H7 (cell line): ENCODE results near the gene PON3. TPM values are rescaled to one million over a fixed set of nuclear protein-coding genes. Genes with fewer than 3 reads are reported as not detected.
A peak's percentile ranks its signal among the peaks of the same experiment; 100 is the strongest.

Experiments used
- DNase-seq: peaks from one replicate; pipeline ENCODE4 v3.0.0; 2012
- H3K27me3 ChIP-seq: 2 replicates; pipeline ENCODE4 v1.6.0; 2011; ENCODE audit warnings: mild to moderate bottlenecking, low read length; ENCODE audit not compliant: control insufficient read depth, insufficient read depth
- H3K36me3 ChIP-seq: replicated peaks from 2 replicates; pipeline ENCODE4 v1.5.1; 2011; ENCODE audit warnings: low read length; ENCODE audit not compliant: control insufficient read depth, insufficient read depth
- H3K4me3 ChIP-seq: 2 replicates; pipeline ENCODE4 v1.5.1; 2011; ENCODE audit warnings: low read depth, mild to moderate bottlenecking, control low read depth, low read length, moderate library complexity; ENCODE audit not compliant: insufficient read depth
- total RNA-seq: library from RNA; depleted of rRNA; stranded (reverse); fragments of >200 nt; shearing (Covaris generic); gene quantifications from 2 replicates; pipeline ENCODE4 v1.2.3, GENCODE V29; 2014

PON3 gene
- total RNA-seq, 1 experiment from 2014 or later, result not detected

DNA sequence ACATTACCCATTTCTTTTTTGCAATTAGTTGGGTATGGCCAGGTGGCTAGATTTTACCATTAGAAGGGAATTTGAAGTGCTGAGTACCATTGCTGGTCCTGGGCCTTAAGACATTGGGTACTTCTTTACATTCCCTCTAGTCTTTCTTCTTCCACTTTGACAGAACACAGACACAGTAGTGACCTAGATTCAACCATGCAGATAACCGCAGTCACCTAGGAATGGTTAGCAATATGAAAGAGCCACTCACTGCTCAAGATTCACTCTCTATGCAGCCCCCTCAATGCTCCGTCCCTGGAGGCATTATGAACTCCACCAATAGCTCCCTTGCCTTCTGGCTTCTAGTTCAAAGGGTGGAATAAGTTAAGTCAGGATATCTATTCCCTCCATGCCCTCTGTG, 55.7 kb downstream of the PON3 start:
- Histone ChIP-seq H3K27me3 (no peaks in the 10 kb centered on the region), H3K36me3 (no peaks in the 10 kb centered on the region), H3K4me3 (no peak overlapping the region)
- no peak for DNase-seq

DNA sequence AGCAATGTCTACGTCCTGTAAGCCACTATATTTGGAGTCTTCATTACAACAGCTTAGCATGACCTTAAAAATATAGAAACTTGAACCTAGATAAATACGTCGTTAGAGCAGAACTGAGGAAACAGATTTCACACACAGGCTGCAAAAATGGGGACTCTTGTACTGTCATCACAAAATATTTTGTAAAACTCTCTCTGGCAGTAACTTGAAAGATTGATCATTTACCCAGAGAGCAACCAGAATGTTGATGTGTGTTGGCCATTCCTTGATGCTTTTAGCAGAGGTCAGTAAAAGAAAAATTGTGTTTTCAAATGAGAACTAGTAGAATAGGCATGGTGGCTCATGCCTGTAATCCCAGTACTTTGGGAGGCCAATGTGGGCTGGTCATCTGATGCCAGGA, 57.3 kb downstream of the PON3 start:
- H3K27me3 ChIP-seq, result no peaks in the 10 kb centered on the region
- H3K36me3 ChIP-seq, result no peaks in the 10 kb centered on the region
- no peak for DNase-seq
- H3K4me3 ChIP-seq, result no peak overlapping the region

DNA sequence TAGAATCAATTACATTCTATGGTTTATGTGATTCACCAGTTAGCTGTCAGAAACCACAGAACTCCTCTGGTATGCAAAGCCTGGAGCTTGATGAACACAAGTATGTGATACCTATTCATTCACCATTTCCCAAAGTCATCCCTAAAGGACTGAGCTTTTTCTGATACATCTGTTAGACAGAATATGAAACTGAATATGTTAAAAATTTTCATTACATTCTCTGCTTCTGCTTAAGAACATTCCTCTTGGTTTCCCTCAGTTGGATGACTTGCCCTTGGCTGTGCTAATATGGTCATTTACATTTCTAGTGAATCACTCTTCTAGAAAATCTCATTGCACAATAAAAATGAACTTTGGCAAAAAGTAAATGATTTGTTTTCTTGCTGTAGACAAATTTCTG, 61.1 kb downstream of the PON3 start:
- Histone ChIP-seq H3K36me3 (no peaks in the 10 kb centered on the region), H3K27me3 (no peaks in the 10 kb centered on the region), H3K4me3 (no peak overlapping the region)
- no peak for DNase-seq

DNA sequence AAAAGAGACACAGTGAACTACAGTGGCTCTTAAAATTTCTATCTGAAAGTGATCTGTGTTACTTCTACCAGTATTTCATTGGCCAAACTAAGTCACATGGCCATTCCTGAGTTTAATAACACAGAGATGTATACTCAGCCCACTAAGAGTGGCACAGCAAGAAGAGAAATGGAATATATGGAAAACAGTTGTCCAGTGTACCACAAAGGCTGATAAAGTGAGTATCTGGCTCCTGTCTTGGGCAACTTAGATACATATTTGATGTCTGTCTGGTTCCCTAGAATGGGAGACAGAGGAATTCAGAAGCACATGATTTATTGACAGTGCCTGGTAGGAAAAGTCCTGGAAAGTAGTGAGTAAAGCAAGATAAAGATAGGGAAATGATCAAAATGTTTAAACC, 61.7 kb downstream of the PON3 start:
- no peaks in the 10 kb centered on the region for H3K27me3 ChIP-seq
- H3K36me3 ChIP-seq, result no peaks in the 10 kb centered on the region
- no peak for DNase-seq
- H3K4me3 ChIP-seq, result no peak overlapping the region

DNA sequence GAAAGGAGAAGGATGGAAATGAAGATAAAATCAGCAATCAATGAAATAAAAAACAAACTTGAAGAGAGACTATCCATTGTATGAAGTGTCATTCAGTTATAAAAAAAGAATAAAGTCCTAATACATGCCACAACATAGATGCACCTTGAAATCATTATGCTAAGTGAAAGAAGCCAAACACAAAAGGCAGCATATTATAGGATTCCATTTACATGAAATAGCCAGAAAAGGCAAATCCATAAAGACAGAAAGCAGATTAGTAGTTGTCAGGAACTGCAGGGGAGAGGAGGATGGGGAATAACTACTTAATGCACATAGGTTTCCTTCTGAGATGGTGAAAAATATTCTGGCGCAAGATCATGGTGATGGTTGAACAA, 65.2 kb downstream of the PON3 start:
- no peaks in the 10 kb centered on the region for H3K27me3 ChIP-seq
- no peak for DNase-seq
- no peaks in the 10 kb centered on the region for H3K36me3 ChIP-seq
- H3K4me3 ChIP-seq, result no peak overlapping the region

DNA sequence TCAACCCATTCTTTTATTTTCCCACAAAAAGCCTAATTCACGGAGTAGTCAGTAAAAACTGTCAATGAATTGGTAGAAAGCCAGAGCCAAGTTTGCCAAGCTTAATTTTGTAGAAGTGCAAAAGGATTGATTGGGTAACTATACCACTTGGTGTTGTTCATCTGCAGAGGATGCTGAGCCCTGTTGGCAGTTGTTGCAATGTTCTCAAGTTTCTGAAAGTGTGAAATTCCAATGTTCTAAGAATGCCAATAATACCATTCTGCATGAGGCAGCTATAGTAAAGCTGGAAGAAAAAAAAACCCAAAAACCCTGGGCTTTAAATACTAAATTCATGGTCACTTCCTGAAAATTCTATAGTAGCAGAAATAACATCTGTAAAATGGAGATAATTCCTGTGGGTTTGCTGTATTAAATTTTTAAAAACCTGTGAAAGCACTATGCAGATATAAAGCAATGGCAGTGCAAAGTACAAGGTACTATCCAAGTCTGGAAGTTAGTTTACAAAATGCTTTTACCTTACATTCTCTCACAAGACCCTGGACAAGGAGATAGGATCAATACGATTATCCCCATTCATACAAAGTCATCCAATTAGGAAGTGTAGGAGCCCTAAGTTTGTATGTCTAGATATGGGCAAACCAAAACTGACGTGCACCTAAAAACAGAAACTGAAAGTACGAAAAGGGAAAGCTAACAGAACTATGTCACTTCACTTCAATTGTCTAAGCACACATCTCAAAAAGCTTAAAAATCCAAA, 65.8 kb downstream of the PON3 start:
- H3K36me3 ChIP-seq, result no peaks in the 10 kb centered on the region
- H3K27me3 ChIP-seq, result no peaks in the 10 kb centered on the region
- no peak overlapping the region for H3K4me3 ChIP-seq
- no peak for DNase-seq

DNA sequence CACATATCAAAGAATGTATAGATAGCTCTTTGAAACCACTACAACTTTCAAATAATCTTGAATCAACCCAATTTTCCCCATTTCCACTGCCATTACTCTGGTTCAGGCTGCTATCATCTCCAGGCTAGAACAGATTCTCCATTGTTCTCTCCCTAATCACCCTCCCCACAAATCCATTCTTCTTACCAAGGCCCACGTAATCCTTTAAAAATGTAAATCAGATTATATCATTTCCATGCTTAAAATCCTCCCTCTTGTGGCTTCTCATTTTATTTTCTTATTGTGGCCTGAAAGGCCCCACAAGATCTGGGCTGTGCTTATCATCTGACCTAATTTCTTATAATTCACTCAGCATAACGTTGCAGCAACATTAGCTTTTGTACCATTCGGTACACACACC, 68.8 kb downstream of the PON3 start:
- peaks cover 5% of the 10 kb centered on the region; the same call in 1 of the 2 replicates for H3K27me3 ChIP-seq
- no peak for DNase-seq
- no peaks in the 10 kb centered on the region for H3K36me3 ChIP-seq
- H3K4me3 ChIP-seq, result no peak overlapping the region

DNA sequence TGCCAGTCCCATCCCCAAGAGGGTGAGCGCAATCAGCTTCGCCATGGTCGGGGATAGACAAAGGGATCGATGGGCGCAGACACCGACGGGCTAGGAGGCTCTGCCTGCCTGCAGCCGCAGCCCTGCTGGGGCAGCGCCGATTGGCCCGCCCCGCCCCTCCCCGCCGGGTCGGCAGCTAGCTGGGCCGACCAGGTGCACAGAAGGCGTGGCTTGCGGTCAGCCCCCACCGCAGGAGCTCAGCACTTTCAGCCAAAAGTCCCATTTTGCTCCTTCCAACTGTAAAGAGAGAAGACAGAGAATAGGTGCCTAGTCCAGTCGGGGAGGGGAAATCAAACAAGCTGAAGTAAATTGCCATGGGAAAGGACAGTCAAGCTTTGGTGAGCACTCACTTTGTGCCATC, 71.7 kb downstream of the PON3 start, which contains the start of gene PON1:
Gene PON1 (minus strand): TSS at position 102 of the 400 bp plus-strand sequence. CDS start 57 bp downstream, at position 45.
- Histone ChIP-seq H3K27me3 (peaks cover 5% of the 10 kb centered on the region; the same call in 1 of the 2 replicates), H3K4me3 (peak within 1 kb of the TSS; percentile 12; the same call in 1 of the 2 replicates), H3K36me3 (no peaks in the 10 kb centered on the region)
- DNase-seq, result peak; percentile 65

DNA sequence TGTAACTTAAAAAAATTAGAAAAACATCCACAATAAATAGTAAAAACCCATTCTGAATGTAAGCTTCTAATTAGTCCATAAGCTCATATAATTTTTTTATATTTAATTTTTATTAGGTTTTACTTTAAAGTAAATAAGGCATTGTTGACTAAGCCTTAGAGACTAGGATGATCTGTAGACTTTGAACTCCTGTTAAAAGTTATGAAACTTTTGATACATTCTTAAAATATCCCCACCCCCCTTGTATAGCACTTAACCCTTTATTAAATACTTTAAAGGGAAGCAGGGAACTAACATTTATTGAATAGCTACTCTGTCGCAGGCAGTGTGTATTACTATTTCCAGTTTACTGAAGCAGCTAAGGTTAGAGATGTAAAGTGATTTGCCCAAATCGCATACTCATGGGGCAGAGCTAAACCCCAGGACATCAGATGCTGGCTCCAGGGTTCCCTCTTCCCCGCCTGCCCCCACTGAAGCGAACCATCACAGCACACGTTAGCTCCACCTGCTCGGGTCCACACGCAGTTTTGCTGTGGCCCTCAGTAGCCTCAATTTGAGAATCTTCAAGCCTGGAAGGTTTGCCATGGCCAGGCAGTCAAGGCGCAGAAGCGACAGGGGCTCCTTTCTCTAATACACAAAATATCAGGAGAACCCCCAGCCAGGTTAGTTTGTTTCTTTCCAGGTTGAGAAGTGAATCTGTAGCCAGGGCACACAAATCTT, 72.6 kb downstream of the PON3 start:
- H3K27me3 ChIP-seq, result peaks cover 5% of the 10 kb centered on the region; the same call in 1 of the 2 replicates
- DNase-seq, result no peak
- no peaks in the 10 kb centered on the region for H3K36me3 ChIP-seq
- no peak overlapping the region for H3K4me3 ChIP-seq

DNA sequence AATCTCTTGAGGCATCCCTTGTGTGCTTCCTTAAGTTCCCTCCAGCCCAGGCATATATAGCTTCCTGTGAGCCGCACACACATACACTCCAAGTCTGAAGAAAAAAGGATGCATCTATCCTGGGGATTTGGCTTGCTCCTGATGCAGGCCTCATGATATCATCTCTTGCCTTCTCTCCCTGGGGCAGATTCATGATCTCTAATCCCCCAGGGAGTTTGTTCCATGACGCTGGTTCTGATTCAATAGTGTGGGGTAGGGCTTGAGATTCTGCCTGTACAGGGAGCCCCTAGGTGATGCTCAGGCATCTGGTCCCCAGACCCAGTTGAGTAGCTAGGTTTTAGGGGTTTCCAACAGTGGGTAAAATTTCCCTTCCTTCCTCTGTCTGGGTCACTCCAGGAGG, 73.3 kb downstream of the PON3 start:
- Histone ChIP-seq H3K4me3 (no peak overlapping the region), H3K36me3 (no peaks in the 10 kb centered on the region), H3K27me3 (peaks cover 5% of the 10 kb centered on the region; the same call in 1 of the 2 replicates)
- DNase-seq, result no peak

DNA sequence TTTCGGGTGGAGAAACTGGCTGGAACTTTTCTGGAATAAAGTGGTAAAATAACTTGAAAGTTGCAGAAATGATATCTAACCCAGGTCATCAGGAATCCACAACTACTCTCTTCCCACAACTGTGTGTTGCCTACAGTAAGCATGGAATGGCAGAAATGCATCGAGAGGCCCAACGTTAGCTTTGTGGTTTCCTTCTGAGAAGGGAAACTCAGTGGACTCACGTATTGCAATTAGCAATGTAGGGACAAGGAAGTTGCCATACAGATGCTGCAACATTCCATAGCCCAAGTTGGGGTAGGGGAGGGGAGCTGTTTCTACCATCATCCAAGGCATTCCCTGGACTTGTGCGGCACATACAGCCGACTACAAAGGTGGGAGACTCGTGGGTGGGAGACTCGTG, 73.8 kb downstream of the PON3 start:
- DNase-seq, result no peak
- Histone ChIP-seq H3K27me3 (peaks cover 5% of the 10 kb centered on the region; the same call in 1 of the 2 replicates), H3K36me3 (no peaks in the 10 kb centered on the region), H3K4me3 (no peak overlapping the region)

DNA sequence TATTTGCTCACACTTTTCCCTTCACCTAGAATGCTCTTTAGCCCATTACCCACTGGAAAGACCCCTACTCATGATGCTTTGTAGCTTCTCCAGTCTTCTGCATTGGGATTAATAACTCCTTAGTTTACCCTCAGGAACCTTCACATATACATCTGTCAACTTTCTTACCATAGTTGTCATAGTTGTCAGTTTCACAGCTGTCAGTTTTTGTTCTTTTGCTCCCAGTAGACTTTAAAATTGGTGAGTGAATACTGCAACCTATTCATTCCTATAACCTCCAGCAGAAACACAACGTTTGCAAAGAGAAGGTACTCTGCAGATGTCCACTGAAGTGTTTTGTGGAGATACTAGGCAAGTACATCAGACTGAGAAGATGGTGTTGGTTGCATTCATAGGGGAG, 74.5 kb downstream of the PON3 start:
- DNase-seq, result no peak
- H3K4me3 ChIP-seq, result no peak overlapping the region
- peaks cover 5% of the 10 kb centered on the region; the same call in 1 of the 2 replicates for H3K27me3 ChIP-seq
- no peaks in the 10 kb centered on the region for H3K36me3 ChIP-seq

DNA sequence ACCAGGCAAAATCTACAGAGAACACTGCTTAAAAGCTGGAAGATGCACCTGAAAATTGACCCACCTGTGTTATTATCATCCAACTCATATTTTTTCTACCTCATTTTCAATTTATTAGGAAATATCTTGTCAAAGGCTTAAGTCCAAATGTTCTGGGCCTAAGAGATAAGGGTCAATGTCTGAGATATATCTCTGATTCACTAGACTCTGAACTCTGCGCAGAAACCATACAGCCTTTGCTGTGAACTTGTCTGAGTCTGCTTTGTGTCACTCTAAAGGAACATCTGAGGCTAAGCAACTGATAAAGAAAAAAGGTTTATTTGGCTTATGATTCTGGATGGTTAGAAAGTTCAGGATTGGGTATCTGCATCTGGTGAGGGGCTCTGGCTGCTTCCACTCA, 75.5 kb downstream of the PON3 start:
- no peak for DNase-seq
- Histone ChIP-seq H3K27me3 (peaks cover 5% of the 10 kb centered on the region; the same call in 1 of the 2 replicates), H3K4me3 (no peak overlapping the region), H3K36me3 (no peaks in the 10 kb centered on the region)

DNA sequence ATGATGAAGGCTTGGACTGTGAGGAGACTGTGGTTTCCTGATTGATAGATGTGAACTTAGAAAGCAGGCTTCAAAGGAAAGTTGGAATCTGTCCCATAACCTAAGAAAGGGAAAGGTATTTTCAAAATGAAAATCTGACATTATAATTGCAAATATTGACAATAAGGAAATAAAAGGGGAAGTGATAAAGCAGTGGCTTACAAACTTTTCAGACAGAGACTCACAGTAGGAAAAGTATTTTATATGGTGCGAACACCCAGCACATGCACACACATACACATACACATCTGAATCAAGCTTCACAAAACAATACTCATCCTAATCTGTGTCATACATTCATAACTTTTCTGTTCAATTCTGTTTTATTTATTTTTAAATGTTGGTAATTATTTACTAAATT, 76.6 kb downstream of the PON3 start:
- peaks cover 2% of the 10 kb centered on the region; the same call in 1 of the 2 replicates for H3K27me3 ChIP-seq
- no peak overlapping the region for H3K4me3 ChIP-seq
- no peaks in the 10 kb centered on the region for H3K36me3 ChIP-seq
- DNase-seq, result no peak

DNA sequence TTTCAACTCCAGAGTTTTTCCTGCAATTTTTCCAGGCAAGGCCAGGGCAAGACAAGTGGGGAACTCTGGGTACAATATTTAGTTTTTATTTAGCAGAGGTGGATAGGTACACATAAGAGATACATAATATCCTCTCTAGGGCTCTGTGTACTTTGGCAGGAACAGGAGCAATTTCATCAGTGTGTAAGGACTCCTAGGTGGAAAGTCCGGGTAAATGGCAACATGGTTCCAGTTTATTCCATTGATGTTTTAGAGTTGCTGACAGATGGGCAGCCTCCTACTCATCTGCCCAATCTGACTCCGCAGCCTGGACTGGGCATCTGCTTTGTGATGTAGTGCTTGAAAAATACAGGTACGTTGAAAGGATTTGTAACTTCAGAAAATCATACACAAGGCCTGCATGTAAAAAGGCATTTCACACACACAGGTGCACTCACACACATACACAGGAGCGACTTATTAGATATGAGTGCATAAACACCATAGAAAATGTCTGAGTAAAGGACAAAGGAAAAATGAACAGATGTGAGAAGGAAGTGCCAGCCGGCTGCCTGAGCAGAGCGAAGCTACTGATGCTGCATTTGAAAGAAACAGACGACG, 77.6 kb downstream of the PON3 start:
- DNase-seq, result no peak
- Histone ChIP-seq H3K36me3 (no peaks in the 10 kb centered on the region), H3K27me3 (no peaks in the 10 kb centered on the region), H3K4me3 (no peak overlapping the region)
